ENCODE results near the gene PPP6R1.

DNA sequence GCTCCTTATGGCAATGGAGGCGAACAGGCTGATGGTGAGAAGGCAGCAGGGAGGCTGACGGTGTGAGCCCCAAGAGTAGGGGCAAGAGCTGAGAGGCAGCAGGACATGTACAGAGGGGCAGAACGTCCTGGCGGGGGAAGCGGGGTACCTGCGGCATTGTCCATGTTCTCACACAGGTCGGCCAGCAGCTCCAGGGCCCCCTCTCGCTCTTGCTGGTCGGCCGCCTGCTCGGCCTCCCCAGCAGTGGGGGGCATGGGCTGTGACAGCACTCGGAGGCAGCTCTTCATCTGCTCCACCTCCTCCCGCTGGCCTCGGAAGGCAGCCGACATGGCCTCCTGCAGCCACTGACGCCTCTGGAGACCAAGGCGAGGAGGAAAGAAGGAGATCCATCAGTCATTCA is 18.7 kb upstream of the PPP6R1 start:
- TF ChIP-seq, protein P1, sequence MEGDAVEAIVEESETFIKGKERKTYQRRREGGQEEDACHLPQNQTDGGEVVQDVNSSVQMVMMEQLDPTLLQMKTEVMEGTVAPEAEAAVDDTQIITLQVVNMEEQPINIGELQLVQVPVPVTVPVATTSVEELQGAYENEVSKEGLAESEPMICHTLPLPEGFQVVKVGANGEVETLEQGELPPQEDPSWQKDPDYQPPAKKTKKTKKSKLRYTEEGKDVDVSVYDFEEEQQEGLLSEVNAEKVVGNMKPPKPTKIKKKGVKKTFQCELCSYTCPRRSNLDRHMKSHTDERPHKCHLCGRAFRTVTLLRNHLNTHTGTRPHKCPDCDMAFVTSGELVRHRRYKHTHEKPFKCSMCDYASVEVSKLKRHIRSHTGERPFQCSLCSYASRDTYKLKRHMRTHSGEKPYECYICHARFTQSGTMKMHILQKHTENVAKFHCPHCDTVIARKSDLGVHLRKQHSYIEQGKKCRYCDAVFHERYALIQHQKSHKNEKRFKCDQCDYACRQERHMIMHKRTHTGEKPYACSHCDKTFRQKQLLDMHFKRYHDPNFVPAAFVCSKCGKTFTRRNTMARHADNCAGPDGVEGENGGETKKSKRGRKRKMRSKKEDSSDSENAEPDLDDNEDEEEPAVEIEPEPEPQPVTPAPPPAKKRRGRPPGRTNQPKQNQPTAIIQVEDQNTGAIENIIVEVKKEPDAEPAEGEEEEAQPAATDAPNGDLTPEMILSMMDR (IDR thresholded peaks at IDR 0.05 in 8 of 11, conservative IDR thresholded peaks at IDR 0.05 in 3 of 11), result no peak
- TF ChIP-seq POLR2A (IDR thresholded peaks at IDR 0.05), result no peak
- TF ChIP-seq POLR2AphosphoS5 (IDR thresholded peaks at IDR 0.05), result no peak

Measured in spleen (tissue), 7 donors.